DOHH2 (cell line): ENCODE results near the gene SRCAP.

Source experiments
- H3F3A ChIP-seq: fragments of 200-600 bp; sonication (generic), shearing (Covaris generic); 2 replicates; pipeline ENCODE4 v1.6.0; 2016; ENCODE audit warnings: antibody characterized with exemption, mild to moderate bottlenecking; ENCODE audit not compliant: control insufficient read depth, insufficient read depth
- H3K27ac ChIP-seq: fragments of 200-600 bp; sonication (generic); 2 replicates; pipeline ENCODE4 v1.5.1; 2014; ENCODE audit warnings: low read depth, mild to moderate bottlenecking, low read length, moderate library complexity
- H3K27me3 ChIP-seq: fragments of 200-600 bp; sonication (generic); 2 replicates; pipeline ENCODE4 v1.6.1; 2014; ENCODE audit warnings: mild to moderate bottlenecking, low read length, mixed read lengths; ENCODE audit not compliant: control insufficient read depth
- H3K36me3 ChIP-seq: fragments of 200-600 bp; sonication (generic); 2 replicates; pipeline ENCODE4 v1.6.1; 2014; ENCODE audit warnings: mild to moderate bottlenecking, low read length, moderate library complexity, mixed read lengths; ENCODE audit not compliant: control insufficient read depth
- H3K4me1 ChIP-seq: fragments of 200-600 bp; sonication (generic); 2 replicates; pipeline ENCODE4 v1.6.1; 2014; ENCODE audit warnings: mild to moderate bottlenecking, low read length, mixed read lengths; ENCODE audit not compliant: control insufficient read depth
- H3K4me2 ChIP-seq: fragments of 200-600 bp; sonication (generic); 2 replicates; pipeline ENCODE4 v1.6.0; 2014; ENCODE audit warnings: mild to moderate bottlenecking, low read length, moderate library complexity
- H3K4me3 ChIP-seq: fragments of 200-600 bp; sonication (generic); 2 replicates; pipeline ENCODE4 v1.5.1; 2014; ENCODE audit warnings: mild to moderate bottlenecking, low read length, mixed read lengths
- H3K79me2 ChIP-seq: fragments of 200-600 bp; sonication (generic); 2 replicates; pipeline ENCODE4 v1.6.1; 2014; ENCODE audit warnings: mild to moderate bottlenecking, low read length, mixed read lengths; ENCODE audit not compliant: control insufficient read depth
- H3K9me2 ChIP-seq: fragments of 200-600 bp; sonication (generic); replicated peaks from 2 replicates; pipeline ENCODE4 v1.6.1; 2014; ENCODE audit warnings: mild to moderate bottlenecking, low read length, mixed read lengths; ENCODE audit not compliant: control insufficient read depth
- H3K9me3 ChIP-seq: fragments of 200-600 bp; sonication (generic); 2 replicates; pipeline ENCODE4 v1.6.1; 2014; ENCODE audit warnings: antibody characterized with exemption, low read length, mixed read lengths; ENCODE audit not compliant: control insufficient read depth, insufficient read depth
- H4K20me1 ChIP-seq: fragments of 200-600 bp; sonication (generic); 2 replicates; pipeline ENCODE4 v1.6.0; 2014; ENCODE audit warnings: low read depth, mild to moderate bottlenecking, antibody characterized with exemption, low read length, moderate library complexity; ENCODE audit not compliant: control insufficient read depth, insufficient read depth
- CTCF ChIP-seq: fragments of 200-600 bp; sonication (generic); IDR thresholded peaks from one replicate; pipeline ENCODE4 v1.5.1; 2014; ENCODE audit warnings: antibody characterized with exemption, mild to moderate bottlenecking, low read depth, low read length; ENCODE audit not compliant: poor library complexity, severe bottlenecking
- EZH2phosphoT487 ChIP-seq: fragments of 200-600 bp; sonication (generic); IDR thresholded peaks from 2 replicates; pipeline ENCODE4 v1.6.1; 2017; ENCODE audit warnings: borderline replicate concordance, mild to moderate bottlenecking, antibody characterized with exemption, low read length, moderate library complexity, mixed read lengths

The SRCAP gene

DNA sequence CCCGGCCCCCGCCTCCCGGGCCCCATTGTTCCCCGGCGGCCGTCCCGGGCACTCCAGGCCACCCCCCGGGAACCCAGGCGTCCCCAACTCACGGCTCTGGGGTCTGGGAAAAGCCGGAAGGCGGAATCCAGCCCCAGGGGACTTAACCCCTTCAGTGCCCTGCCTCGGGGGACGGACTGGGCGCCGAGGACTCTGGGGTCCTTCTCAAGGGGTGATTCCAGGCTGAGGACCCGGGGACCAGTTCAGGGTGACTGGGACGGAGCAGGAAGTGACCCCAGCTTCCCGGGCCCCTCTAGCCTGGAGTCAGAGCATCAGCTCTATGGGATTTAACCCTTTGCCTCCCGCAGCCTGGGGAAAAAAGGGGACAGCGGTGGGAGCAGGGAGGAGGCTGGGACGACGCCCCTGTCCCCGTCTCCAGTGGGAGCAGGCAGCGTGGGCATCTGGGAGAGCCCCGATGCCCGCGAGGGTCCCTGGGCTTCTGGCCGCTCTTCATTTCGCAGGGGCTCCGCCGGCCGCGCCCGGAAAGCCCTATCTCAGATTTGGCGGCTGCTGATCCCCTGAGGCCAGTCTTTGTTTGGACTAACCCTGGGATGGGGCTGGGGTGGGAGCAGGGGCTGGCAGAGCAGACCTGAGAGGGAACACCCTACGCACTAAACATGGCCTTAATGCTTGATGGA lies 88.1 kb downstream of the SRCAP start, which contains the start of gene ZNF629:
TSS of gene ZNF629 (minus strand) at position 270 of the 677 bp plus-strand sequence. CDS start 2,723 bp downstream, outside the sequence.
- Histone ChIP-seq H3K36me3 (peaks cover 14% of the 10 kb centered on the region), H4K20me1 (no peaks in the 10 kb centered on the region), H3K27me3 (no peaks in the 10 kb centered on the region), H3K9me2 (no peaks in the 10 kb centered on the region), H3K79me2 (peaks cover 21% of the 10 kb centered on the region), H3K9me3 (no peaks in the 10 kb centered on the region), H3K4me2 (peak within 1 kb of the TSS; percentile 63), H3K4me3 (peak within 1 kb of the TSS; percentile 83), H3K27ac (no peak within 1 kb of the TSS), H3F3A (no peaks in the 10 kb centered on the region), H3K4me1 (peaks cover 19% of the 10 kb centered on the region)
- no peak for TF ChIP-seq EZH2phosphoT487
- TF ChIP-seq CTCF: no peak

DNA sequence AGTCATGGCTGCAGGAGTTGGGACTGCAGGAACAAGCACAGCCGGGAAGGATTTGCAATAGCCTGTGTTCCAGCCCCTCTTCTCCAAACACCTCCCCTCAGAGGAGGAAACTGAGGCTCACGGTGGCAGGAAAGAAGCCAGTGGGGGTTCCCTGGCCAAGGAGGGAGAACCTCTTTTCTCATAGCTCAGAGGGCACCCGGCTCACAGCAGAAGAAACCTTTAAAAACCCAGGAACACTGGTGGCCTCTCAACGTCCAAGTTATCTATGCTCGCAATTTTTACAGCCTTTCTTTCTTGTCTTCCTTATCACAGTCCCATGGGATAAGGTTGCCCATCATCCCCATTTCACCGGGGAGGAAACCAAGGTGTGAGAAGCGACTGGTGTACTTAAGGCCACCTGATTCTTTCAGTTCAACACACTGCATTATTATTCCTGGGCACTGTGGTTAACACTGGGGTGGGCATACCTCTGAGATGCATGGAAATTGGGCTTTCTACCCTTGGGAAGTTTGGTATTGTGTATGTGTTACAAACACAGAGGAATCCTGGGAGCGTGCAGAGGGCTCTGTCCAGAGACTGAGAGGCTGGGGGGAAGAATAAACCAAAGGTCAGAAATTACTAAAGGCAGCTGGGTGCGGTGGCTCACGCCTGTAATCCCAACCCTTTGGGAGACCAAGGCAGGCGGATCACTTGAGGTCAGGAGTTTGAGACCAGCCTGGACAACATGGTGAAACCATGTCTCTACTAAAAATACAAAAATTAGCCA lies 88.8 kb downstream of the SRCAP start:
- Histone ChIP-seq H3F3A (no peaks in the 10 kb centered on the region), H3K27ac (no peak overlapping the region), H3K27me3 (no peaks in the 10 kb centered on the region), H3K4me3 (peak overlapping the region; percentile 83), H3K36me3 (peaks cover 10% of the 10 kb centered on the region), H3K4me2 (peak overlapping the region; percentile 63), H3K4me1 (peaks cover 19% of the 10 kb centered on the region), H3K79me2 (peaks cover 21% of the 10 kb centered on the region), H3K9me2 (no peaks in the 10 kb centered on the region), H3K9me3 (no peaks in the 10 kb centered on the region), H4K20me1 (no peaks in the 10 kb centered on the region)
- TF ChIP-seq CTCF (no peak), EZH2phosphoT487 (no peak)
